Measurements from ENCODE around the gene ZBTB16.

Gene ZBTB16

DNA sequence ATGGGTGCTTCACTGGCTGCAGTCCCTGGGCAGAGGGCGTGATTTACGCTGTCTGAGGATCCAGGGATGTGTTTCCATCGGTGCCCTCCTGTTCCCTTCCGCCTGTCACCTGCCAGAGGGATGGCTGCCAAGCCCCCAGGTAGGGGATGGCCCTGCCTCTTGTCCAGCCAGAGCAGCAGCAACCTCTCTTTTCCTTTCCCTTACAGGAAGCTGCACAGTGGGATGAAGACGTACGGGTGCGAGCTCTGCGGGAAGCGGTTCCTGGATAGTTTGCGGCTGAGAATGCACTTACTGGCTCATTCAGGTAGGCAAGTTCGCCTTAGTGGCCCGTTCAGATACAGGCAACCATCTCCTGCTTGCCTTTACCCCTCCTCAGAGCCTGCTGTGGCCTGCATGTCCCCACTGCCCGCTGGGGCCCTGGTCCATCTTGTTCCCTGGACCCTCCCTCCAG lies 96.6 kb downstream of the ZBTB16 start:
- POLR2A ChIA-PET: no interaction called here
- H3K9me3 ChIP-seq (ENCODE audit: control insufficient read depth, insufficient read depth, low read depth, low read length): no peaks in the 10 kb centered on the region
- TF ChIP-seq YY1 (tag by site-specific recombination; IDR thresholded peaks at IDR 0.05) (no peak), ZNF610 (tag by site-specific recombination; IDR thresholded peaks at IDR 0.05; ENCODE audit: borderline replicate concordance) (no peak), ZNF654 (tag by site-specific recombination; IDR thresholded peaks at IDR 0.05; ENCODE audit: low read depth) (no peak), ZNF791 (tag by site-specific recombination; IDR thresholded peaks at IDR 0.05) (no peak), ZNF350 (tag by site-specific recombination; IDR thresholded peaks at IDR 0.05) (no peak), ZNF404 (tag by site-specific recombination; IDR thresholded peaks at IDR 0.05) (no peak), ZNF510 (tag by site-specific recombination; IDR thresholded peaks at IDR 0.05; ENCODE audit: insufficient replicate concordance) (no peak)
- TF ChIP-seq, protein P1, sequence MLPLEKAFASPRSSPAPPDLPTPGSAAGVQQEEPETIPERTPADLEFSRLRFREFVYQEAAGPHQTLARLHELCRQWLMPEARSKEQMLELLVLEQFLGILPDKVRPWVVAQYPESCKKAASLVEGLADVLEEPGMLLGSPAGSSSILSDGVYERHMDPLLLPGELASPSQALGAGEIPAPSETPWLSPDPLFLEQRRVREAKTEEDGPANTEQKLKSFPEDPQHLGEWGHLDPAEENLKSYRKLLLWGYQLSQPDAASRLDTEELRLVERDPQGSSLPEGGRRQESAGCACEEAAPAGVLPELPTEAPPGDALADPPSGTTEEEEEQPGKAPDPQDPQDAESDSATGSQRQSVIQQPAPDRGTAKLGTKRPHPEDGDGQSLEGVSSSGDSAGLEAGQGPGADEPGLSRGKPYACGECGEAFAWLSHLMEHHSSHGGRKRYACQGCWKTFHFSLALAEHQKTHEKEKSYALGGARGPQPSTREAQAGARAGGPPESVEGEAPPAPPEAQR (tag by site-specific recombination; IDR thresholded peaks at IDR 0.05): no peak
- TF ChIP-seq, protein P2, sequence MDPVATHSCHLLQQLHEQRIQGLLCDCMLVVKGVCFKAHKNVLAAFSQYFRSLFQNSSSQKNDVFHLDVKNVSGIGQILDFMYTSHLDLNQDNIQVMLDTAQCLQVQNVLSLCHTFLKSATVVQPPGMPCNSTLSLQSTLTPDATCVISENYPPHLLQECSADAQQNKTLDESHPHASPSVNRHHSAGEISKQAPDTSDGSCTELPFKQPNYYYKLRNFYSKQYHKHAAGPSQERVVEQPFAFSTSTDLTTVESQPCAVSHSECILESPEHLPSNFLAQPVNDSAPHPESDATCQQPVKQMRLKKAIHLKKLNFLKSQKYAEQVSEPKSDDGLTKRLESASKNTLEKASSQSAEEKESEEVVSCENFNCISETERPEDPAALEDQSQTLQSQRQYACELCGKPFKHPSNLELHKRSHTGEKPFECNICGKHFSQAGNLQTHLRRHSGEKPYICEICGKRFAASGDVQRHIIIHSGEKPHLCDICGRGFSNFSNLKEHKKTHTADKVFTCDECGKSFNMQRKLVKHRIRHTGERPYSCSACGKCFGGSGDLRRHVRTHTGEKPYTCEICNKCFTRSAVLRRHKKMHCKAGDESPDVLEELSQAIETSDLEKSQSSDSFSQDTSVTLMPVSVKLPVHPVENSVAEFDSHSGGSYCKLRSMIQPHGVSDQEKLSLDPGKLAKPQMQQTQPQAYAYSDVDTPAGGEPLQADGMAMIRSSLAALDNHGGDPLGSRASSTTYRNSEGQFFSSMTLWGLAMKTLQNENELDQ (tag by site-specific recombination; IDR thresholded peaks at IDR 0.05; ENCODE audit: low read depth): no peak
- CTCF ChIA-PET: interaction anchor here (0.7 kb wide), 1 partner anchor 40 kb away, joined by 3 read pairs; no protein-coding TSS in a partner anchor
- H3K4me1 ChIP-seq (ENCODE audit: control insufficient read depth, insufficient read depth, low read length): peaks cover 5% of the 10 kb centered on the region
- H3K36me3 ChIP-seq (ENCODE audit: control insufficient read depth in 2 of 2, insufficient read depth in 1 of 2, low read length in 2 of 2): peaks cover 0 to 5% of the 10 kb centered on the region in 2 experiments; a peak in 1 of 3 replicates
- H3K27ac ChIP-seq (ENCODE audit: extremely low read depth, low read depth, low read length): no peak overlapping the region
- H3K4me3 ChIP-seq (ENCODE audit: low read depth, low read length): no peak overlapping the region

DNA sequence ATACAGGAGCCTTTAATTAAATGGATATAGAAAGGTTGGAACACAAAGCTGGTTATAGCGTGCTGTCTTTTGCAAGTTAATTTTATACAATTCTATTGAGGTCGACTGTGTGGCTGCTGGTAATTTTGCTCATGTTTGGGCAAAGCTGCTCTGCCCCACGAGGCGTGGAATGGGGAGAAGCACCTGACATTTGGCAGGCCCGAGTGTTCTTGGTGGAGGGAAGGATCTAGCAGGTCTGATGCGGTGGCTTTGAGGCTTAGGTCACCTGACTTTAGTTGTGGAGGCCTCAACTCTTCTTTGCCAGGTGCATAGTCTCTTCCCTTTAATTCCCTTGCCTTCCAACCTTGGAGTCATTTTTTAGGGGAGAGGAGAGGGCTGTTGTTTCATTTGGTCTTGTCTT lies 97.3 kb downstream of the ZBTB16 start:
- POLR2A ChIA-PET: no interaction called here
- CTCF ChIA-PET: interaction anchor here (1.4 kb wide), 1 partner anchor 13 kb away, joined by 8 read pairs; no protein-coding TSS in a partner anchor
- peaks cover 5% of the 10 kb centered on the region for H3K4me1 ChIP-seq (ENCODE audit: control insufficient read depth, insufficient read depth, low read length)
- H3K9me3 ChIP-seq (ENCODE audit: control insufficient read depth, insufficient read depth, low read depth, low read length): no peaks in the 10 kb centered on the region
- TF ChIP-seq, protein P3, sequence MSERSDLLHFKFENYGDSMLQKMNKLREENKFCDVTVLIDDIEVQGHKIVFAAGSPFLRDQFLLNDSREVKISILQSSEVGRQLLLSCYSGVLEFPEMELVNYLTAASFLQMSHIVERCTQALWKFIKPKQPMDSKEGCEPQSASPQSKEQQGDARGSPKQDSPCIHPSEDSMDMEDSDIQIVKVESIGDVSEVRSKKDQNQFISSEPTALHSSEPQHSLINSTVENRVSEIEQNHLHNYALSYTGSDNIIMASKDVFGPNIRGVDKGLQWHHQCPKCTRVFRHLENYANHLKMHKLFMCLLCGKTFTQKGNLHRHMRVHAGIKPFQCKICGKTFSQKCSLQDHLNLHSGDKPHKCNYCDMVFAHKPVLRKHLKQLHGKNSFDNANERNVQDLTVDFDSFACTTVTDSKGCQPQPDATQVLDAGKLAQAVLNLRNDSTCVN (tag by site-specific recombination; optimal IDR thresholded peaks at IDR 0.05): no peak
- TF ChIP-seq ZNF132 (tag by site-specific recombination; IDR thresholded peaks at IDR 0.05; ENCODE audit: borderline replicate concordance): no peak
- no peak for TF ChIP-seq ZNF837 (tag by site-specific recombination; IDR thresholded peaks at IDR 0.05)
- TF ChIP-seq BCL11B (tag by site-specific recombination; IDR thresholded peaks at IDR 0.05; ENCODE audit: low read depth): no peak
- TF ChIP-seq, protein P4, sequence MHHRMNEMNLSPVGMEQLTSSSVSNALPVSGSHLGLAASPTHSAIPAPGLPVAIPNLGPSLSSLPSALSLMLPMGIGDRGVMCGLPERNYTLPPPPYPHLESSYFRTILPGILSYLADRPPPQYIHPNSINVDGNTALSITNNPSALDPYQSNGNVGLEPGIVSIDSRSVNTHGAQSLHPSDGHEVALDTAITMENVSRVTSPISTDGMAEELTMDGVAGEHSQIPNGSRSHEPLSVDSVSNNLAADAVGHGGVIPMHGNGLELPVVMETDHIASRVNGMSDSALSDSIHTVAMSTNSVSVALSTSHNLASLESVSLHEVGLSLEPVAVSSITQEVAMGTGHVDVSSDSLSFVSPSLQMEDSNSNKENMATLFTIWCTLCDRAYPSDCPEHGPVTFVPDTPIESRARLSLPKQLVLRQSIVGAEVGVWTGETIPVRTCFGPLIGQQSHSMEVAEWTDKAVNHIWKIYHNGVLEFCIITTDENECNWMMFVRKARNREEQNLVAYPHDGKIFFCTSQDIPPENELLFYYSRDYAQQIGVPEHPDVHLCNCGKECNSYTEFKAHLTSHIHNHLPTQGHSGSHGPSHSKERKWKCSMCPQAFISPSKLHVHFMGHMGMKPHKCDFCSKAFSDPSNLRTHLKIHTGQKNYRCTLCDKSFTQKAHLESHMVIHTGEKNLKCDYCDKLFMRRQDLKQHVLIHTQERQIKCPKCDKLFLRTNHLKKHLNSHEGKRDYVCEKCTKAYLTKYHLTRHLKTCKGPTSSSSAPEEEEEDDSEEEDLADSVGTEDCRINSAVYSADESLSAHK (tag by site-specific recombination; IDR thresholded peaks at IDR 0.05): no peak
- no peak for TF ChIP-seq ZNF211 (tag by site-specific recombination; IDR thresholded peaks at IDR 0.05; ENCODE audit: low read depth)
- no peak for TF ChIP-seq ZNF530 (tag by site-specific recombination; IDR thresholded peaks at IDR 0.05; ENCODE audit: low read depth)
- no peak for TF ChIP-seq ZIC2 (tag by site-specific recombination; IDR thresholded peaks at IDR 0.05)
- no peak for TF ChIP-seq RBAK (tag by site-specific recombination; IDR thresholded peaks at IDR 0.05)
- TF ChIP-seq ZNF747 (tag by site-specific recombination; IDR thresholded peaks at IDR 0.05): no peak
- no peak overlapping the region for H3K27ac ChIP-seq (ENCODE audit: extremely low read depth, low read depth, low read length)
- H3K36me3 ChIP-seq (ENCODE audit: control insufficient read depth in 2 of 2, insufficient read depth in 1 of 2, low read length in 2 of 2): peaks cover 0 to 5% of the 10 kb centered on the region in 2 experiments; a peak in 1 of 3 replicates
- H3K4me3 ChIP-seq (ENCODE audit: low read depth, low read length): no peak overlapping the region

Data from HEK293 (cell line).